Stimulated activated CD8-positive, alpha-beta memory T cell treated with anti-CD3 and anti-CD28 coated beads, Interleukin-15, amount 100 ng/mL, for 1 hour (primary cell): ENCODE measurements around the gene FGFBP1.

ENCODE experiments used
- DNase-seq: peaks from one replicate; pipeline ENCODE4 v3.0.0-alpha.2; 2020; ENCODE audit warnings: low read depth

FGFBP1 gene

DNA sequence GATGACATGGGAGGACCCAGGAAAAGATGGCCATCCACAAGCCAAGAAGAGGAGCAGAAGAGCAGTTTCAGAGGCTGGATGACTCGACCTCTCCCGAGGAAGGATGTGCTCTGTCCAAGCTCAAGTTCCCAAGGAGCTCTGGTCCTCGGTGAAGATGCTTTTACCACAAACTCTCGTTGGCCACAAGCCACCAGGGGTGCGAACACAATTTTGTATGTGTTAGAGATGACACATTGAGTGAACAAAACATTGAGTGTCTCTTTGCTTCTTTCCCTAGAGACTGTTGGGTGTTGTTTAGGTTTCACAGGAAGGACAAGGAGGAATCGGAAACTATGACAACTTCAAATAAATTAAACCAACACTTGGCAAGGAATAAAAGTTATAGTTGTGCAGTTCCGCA lies 26.3 kb downstream of the FGFBP1 start:
- no peak for DNase-seq

DNA sequence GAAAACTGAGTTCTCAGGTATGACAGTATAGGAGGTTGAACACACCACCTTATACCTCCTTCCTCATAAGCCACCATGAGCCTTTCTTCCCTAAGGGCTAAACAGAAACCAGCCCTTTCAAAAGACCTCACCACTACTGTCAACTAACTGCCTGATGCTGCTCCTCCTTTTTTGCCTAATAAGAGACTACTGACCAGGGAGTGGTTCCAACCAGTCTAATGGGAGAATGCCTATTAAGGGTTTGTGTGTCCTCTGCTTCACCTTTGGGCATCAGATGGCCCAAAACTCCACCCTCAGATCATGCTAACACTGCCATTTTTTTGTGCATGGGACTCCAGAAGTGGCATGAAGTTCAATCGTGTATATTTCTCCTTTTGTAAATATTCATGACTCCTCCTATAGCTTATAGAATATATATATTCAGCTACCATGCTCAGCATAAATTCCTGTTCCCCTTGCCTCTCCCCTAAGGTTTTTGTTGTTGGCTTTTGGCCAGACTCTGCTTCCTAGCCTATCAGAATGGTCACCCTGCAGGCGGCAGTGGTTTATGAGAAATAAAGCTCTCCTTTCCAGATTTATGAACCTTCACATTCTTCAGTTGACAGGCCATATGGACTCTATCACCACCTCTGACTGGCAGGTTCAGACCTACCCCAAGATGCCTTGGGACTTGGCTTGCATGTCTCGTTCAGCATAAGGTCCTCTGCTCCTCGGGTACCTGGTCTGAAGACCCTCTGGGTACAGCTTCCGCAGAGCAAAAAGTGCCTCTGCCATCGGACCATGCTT lies 28.2 kb downstream of the FGFBP1 start:
- DNase-seq, result no peak

DNA sequence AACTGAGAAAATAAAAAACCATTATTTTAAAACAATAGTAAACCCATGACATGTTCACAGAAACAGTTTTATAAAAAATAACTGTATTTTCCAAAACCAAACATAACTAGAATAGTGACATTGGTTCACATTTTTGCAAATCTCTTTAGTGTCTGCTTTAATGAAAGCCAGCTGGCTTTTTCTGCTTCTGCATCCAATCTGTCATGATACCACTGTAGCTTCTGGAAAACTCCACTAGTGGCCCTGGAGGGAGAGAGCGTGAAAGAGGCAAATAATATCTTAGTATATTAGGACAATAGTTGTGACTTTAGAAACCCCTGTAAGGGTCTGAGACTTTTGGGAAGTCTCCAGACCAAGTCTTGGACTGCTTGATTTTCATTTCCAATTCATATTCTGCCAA lies 31.1 kb downstream of the FGFBP1 start:
- DNase-seq, result no peak

DNA sequence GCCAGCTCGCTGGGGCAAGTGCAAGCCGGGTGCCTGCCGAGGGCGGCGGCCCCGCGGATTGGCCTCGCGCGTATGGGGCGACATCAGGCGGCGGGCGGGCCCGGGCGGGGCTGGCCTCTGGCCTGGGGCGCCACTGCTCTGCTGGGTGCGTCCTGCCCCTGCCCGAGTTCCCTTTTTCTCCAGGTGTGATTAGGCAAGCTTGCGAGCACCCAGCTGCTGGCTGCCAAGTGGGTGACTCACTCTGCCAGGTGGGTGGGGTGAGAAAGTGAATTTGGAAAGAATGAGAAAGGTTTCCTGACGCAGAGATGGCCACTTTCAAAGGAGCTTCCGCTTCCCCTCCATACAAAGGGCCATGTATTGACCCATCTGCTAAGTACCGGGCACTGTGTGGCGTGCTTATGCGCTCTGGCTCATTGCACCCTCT lies 32.5 kb downstream of the FGFBP1 start:
- DNase-seq, result no peak

DNA sequence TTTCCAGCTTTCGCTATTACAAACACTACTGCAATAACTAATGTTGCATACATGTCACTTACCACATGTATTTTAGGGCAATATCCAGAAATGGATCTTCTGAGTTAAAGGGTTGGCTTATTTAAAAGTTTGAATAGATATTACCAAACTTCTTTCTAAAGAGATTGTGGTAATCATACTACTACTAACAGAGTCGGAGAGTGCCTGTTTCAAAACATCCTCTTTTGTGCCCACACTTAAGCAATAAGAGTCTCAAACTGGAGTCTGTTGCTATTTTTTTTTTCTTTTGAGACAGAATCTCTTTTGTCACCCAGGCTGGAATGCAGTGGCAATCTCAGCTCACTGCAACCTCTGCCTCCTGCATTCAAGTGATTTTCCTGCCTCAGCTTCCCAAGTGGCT lies 35.8 kb downstream of the FGFBP1 start:
- DNase-seq, result no peak

DNA sequence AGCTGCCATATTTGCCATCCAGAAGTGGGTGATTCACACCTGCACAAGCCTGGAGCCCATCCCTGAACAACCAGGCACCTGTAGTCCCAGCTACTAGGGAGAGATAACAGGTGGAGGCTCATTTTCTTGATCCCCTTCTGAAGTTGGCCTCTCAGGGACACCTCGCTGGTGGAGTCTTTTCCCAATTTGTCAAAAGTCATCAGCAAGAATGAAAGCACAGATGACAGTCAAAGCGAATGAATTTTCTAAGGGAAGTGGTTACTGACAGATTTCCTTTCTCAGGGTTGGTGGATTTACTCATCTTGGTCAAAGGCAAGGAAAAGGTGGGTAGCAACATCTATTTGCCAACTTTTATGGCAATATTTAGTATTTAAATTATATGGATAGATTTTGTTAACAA lies 36.5 kb downstream of the FGFBP1 start:
- no peak for DNase-seq

DNA sequence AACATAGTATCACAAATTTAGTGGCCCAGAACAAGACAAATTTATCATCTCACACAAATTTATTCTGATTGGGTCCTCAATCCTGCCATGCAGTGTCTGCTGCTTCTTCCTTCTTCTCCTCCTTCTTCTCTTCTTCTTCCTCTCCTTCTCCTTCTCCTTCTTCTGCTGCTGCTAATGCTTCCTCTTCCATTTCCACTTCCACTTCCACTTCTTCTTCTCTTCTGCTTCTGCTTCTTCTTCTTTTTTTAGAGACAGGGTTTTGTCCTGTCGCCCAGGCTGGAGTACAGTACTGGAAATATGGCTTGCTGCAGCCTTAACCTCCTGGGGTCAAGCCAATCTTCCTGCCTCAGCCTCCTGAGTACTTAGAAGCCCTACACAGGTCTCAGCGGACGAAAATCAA lies 37.5 kb downstream of the FGFBP1 start:
- DNase-seq, result no peak

DNA sequence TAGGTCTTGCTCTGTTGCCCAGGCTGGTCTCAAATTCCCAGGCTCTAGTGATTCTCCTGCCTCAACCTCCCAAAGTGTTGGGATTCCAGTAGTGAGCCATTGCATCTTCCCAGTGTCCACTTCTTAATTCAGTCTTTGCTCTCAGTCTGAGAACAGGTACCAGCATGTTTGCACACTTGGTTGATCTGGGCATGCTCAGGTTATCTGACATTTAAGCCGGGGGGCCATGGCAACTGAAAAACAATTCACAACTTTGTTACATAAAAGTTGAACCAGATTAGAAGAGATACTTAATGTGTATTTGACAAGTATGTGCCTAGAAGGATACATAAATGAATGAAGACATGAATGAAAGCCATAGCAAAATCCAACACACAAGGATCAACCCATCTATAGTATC lies 39.0 kb downstream of the FGFBP1 start:
- DNase-seq, result no peak

DNA sequence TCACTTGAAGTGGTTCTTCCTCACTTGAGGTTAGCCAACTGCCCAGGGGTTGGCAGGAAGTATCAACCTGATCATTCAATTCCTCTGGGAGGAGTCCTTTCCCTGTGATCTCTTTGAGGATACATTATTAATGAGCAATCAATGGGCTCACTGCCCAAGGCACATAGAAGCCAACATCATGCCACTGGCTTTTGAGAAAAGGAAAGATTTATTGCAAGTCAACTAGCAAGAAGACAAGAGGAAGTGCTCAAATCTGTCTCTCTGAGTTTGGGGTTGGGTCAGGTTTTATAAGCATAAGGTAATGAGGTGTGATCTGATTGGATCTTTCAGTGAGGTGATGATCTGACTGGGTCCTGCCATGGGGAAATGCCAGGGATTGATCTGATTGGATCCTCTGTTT lies 39.6 kb downstream of the FGFBP1 start:
- DNase-seq, result no peak

DNA sequence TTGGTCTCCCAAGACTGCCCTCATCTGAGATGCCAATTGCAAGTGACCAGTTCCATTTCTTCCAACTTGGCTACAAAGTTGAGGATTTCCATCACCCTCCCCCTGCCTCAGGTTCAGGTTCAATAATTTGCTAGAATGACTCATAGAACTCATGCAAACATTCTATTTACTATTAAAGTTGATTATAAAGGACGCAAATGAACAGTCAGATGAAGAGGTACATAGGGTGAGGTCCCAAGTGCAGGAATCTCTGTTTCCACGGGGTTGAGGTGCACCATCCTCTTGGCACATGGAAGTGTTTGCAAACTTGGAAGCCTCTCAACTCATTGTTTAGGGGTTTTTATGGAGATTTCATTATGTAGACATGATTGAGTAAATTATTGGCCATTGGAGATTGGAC lies 41.0 kb downstream of the FGFBP1 start:
- DNase-seq, result no peak

DNA sequence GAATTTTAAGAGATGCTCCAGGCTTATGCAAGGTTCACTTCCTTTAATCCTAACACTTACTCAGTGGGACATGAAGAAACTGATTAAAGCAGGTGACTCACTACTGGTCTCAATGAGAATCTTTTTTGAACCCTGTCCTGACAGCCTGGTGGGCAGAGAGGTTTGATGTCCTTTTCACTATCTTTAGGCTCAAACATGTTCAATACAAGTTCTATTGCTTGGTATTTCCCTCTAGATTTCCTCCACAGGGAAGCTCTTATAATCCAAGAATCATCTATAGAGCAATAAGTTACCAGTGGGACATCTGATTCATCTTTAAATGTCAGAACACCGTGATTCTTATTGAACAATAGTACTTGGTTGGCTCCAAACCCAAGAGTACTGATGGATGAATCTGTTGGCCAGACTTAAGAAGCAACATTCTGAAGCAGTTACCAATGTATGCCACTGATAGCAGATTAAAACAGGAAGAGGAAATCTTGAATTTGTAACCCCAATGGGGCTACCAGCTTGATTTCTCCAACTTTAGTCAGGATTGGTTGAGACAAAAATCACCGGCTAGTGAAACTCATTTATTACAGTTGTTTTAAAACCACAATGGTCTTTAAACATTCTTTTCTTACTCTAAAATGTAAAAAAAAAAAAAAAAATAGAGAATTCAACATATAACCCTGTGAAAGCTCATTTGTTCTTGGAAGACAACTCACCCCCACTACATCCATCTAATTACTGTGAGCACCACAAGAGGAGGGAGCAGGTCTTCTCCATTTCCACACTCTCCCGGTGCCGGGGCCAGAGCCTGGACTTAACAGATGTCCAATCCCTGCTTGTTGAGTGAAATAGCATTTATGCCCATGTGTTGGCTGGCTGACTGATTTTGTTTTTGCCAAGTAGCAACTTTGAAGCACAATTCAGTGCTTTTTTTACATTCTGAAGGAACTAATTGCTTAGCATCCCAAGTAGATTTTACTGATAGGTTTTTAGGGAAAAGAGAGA lies 43.3 kb downstream of the FGFBP1 start:
- DNase-seq, result no peak

DNA sequence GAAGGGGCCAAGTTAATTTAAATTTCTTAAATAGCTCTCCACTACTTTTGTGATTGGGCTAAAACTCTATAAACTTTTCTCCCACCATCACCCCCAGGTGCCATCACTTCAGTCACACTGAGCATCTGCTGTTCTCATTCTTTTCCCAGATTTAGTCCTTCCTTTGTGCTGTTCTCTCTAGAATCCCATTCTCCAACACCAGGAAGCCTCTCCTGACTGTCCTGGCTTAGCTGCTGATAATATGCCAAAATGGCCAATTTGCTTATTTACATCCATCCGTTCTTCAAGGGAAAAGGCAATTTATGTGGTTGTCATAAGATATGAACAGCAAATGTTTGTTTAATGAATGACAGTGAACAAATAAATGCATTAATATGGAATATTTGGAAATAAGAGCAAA lies 44.1 kb downstream of the FGFBP1 start:
- no peak for DNase-seq

DNA sequence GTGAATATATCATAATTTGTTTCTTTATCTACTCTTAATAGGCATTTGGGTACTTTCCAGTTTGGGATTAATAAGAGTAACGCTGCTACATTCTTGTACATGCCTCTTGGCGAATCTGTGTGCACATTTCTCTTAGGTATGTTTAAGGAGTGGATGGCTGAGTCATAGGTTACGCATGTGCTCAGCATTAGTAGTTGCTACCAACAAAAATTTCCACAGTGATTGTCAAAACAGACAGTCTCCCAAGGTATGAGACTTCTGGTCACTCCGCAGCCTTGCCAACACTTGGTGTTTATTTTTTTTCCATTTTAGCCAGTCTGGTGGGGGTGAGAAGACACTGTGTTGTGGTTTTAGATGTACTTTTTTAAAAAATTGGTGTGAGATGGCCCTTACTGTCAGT lies 44.6 kb downstream of the FGFBP1 start:
- no peak for DNase-seq

DNA sequence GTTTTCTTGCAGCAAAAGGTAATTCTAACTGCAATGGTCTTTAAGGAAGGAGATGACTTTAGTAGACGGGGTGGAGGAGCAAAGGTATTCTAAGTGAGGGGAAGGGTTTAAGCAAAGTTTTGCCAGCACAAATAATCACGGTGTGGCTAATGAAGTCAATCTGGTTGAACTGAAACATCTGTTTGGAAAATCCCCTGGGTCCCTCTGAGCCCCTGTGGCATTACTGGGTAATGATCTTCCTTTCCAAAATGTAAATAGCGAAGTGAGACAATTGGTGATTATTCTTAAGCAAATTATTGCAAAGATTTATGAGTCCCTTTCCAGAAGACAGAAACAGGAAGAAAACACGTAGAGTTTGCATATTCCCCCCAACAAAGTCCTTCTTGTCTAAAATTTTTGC lies 47.2 kb downstream of the FGFBP1 start:
- DNase-seq, result no peak

DNA sequence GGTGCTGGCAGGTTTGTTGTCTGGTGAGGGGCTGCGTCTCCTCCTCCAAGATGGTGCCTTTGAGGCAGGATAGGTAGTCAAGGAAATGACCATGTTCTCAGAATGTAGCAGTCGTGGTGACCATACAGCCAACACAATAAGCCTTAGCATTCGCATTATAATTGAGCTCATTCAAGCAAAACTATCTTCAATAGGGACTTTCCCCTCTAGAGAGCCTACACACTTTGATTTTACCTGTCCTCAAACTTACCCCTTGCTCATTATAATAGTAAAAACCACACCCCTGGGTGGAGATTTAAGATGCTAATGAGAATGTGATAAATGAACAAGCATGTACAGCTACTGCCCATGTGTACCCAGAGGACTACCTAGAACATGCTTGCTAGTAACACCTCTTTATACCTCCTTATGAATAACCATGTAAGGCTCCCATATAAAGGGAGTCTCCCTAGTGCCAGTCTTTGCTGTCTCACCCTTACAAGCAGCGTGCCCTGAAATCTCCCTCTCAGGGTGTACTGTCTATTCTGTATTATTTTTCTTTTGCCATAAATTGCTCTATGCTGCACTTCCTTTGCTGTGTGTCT lies 48.2 kb downstream of the FGFBP1 start:
- no peak for DNase-seq

DNA sequence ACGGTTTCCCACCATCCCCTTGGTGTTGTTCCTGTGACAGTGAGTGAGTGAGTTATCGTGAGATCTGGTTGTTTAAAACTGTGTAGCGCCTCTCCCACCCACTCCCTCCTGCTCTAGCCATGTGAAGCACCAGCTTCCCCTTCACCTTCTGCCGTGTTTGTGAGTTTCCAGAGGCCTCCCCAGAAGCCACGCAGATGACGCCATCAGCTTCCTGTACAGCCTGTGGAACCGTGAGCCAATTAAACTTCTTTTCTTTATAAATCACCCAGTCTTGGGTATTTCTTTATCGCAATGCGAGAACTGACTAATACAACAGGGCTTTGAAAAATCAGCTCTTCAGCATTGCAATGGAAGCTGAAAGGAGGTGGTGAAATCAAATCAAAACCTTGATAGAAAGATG lies 50.0 kb downstream of the FGFBP1 start:
- DNase-seq, result no peak
